Endothelial cell of umbilical vein (primary cell): Measurements from ENCODE around the gene REPIN1. TPM values are rescaled to one million over a fixed set of nuclear protein-coding genes. Genes with fewer than 3 reads are reported as not detected.

Source experiments
- BruUV-seq: library from RNA; stranded (reverse); fragments of 400-500 nt; replicated peaks from 2 replicates; lab custom pipeline; 2021; lab: Mats Ljungman, UMichigan
- CTCF ChIA-PET: fragments of 300-600, 350-600 bp; sonication (Branson Sonifier 250); formaldehyde crosslinking; loops from one replicate; lab custom pipeline; 2021; ENCODE audit warnings: antibody characterized with exemption, inconsistent platforms; lab: Charles Lee
- POLR2A ChIA-PET: fragments of 300-600, 350-600 bp; sonication (Branson Sonifier 250); formaldehyde crosslinking; loops from one replicate; lab custom pipeline; 2021; ENCODE audit warnings: antibody characterized with exemption, inconsistent platforms; lab: Charles Lee
- DNase-seq: peaks from one replicate; pipeline ENCODE4 v3.0.0-alpha.2; 2011; ENCODE audit warnings: low read depth, low spot score
- FAIRE-seq: peaks from 2 replicates; lab custom pipeline; 2011; peaks lifted over from hg19 to GRCh38; lab: Jason Lieb, UNC
- H2AFZ ChIP-seq: 2 replicates; pipeline ENCODE4 v1.6.0; 2012; ENCODE audit warnings: low read depth, low read length, control low read depth, inconsistent platforms
- H3K27ac ChIP-seq: 2 replicates; pipeline ENCODE4 v1.5.1; 2011; ENCODE audit warnings: low read depth, mild to moderate bottlenecking, control low read depth, low read length, moderate library complexity; ENCODE audit not compliant: insufficient read depth
- H3K27me3 ChIP-seq, 2 experiments: 2 replicates each; pipeline versions ENCODE4 v1.6.0 to v1.6.1; 2011; ENCODE audit warnings: low read length in 2 of 2, mixed read lengths in 1 of 2; ENCODE audit not compliant: control insufficient read depth in 2 of 2, insufficient read depth in 2 of 2
- H3K36me3 ChIP-seq, 2 experiments: 2 replicates in 1 of 2; 3 replicates in 1 of 2; pipeline ENCODE4 v1.5.1; 2011; ENCODE audit warnings: low read length in 2 of 2, mild to moderate bottlenecking in 1 of 2, moderate library complexity in 1 of 2; ENCODE audit not compliant: control insufficient read depth in 2 of 2, insufficient read depth in 2 of 2; ENCODE audit errors: extremely low read depth in 1 of 2
- H3K4me1 ChIP-seq: 3 replicates; pipeline ENCODE4 v1.5.1; 2011; ENCODE audit warnings: mild to moderate bottlenecking, low read length; ENCODE audit not compliant: control insufficient read depth, insufficient read depth; ENCODE audit errors: extremely low read depth
- H3K4me2 ChIP-seq: 2 replicates; pipeline ENCODE4 v1.6.1; 2011; ENCODE audit warnings: low read length, control low read depth, mixed read lengths; ENCODE audit not compliant: insufficient read depth
- H3K4me3 ChIP-seq, 3 experiments: fragments of 200-600 bp in 1 of 3; sonication (generic), shearing (Covaris generic) in 1 of 3; replicated peaks in 1 of 3; 2 replicates each; pipeline ENCODE4 v1.5.1; 2011 to 2016; ENCODE audit warnings: control low read depth in 3 of 3, low read length in 3 of 3, mild to moderate bottlenecking in 2 of 3, inconsistent platforms in 1 of 3, low read depth in 1 of 3, moderate library complexity in 1 of 3; ENCODE audit not compliant: insufficient read depth in 1 of 3
- H3K79me2 ChIP-seq: 2 replicates; pipeline ENCODE4 v1.6.0; 2012; ENCODE audit warnings: low read length, inconsistent platforms; ENCODE audit not compliant: control insufficient read depth, insufficient read depth
- H3K9ac ChIP-seq: replicated peaks from 2 replicates; pipeline ENCODE3; 2011; ENCODE audit warnings: low read length, control low read depth; ENCODE audit not compliant: insufficient read depth; ENCODE audit errors: extremely low read depth
- H3K9me1 ChIP-seq: replicated peaks from 3 replicates; pipeline ENCODE4 v1.6.0; 2011; ENCODE audit warnings: mild to moderate bottlenecking, low read length; ENCODE audit not compliant: control insufficient read depth, insufficient read depth; ENCODE audit errors: extremely low read depth
- H3K9me3 ChIP-seq: replicated peaks from 2 replicates; pipeline ENCODE4 v1.5.1; 2012; ENCODE audit warnings: low read length, inconsistent platforms; ENCODE audit not compliant: control insufficient read depth, insufficient read depth
- H4K20me1 ChIP-seq: replicated peaks from 2 replicates; pipeline ENCODE3; 2011; ENCODE audit warnings: mild to moderate bottlenecking, low read length; ENCODE audit not compliant: control insufficient read depth, insufficient read depth; ENCODE audit errors: extremely low read depth
- CTCF ChIP-seq, 2 donors: IDR thresholded peaks; 1 replicate in 1 of 2; 2 replicates in 1 of 2; pipeline ENCODE4 v1.5.1; 2011; ENCODE audit warnings: low read length in 2 of 2, mild to moderate bottlenecking in 2 of 2, moderate library complexity in 2 of 2, control low read depth in 1 of 2, inconsistent platforms in 1 of 2, low read depth in 1 of 2; ENCODE audit not compliant: insufficient read depth in 1 of 2; ENCODE audit errors: extremely low read depth in 1 of 2
- FOS ChIP-seq: IDR thresholded peaks from 2 replicates; pipeline ENCODE4 v1.6.1; 2011; ENCODE audit warnings: mild to moderate bottlenecking, low read length, moderate library complexity, borderline replicate concordance; ENCODE audit not compliant: insufficient read depth
- JUN ChIP-seq: IDR thresholded peaks from 2 replicates; pipeline ENCODE4 v1.6.1; 2011; ENCODE audit warnings: borderline replicate concordance, low read depth; ENCODE audit not compliant: insufficient read length, insufficient read depth
- MAX ChIP-seq: IDR thresholded peaks from 2 replicates; pipeline ENCODE4 v1.6.1; 2011; ENCODE audit not compliant: insufficient read depth, insufficient read length
- MYC ChIP-seq: IDR thresholded peaks from one replicate; pipeline ENCODE4 v1.6.1; 2011; ENCODE audit warnings: mild to moderate bottlenecking, low read depth, low read length
- POLR2A ChIP-seq: IDR thresholded peaks from 2 replicates; pipeline ENCODE4 v1.6.1; 2012; ENCODE audit warnings: low read depth, mild to moderate bottlenecking, control low read depth, low read length
- POLR2AphosphoS5 ChIP-seq: IDR thresholded peaks from 2 replicates; pipeline ENCODE4 v1.6.1; 2012; ENCODE audit warnings: low read depth, mild to moderate bottlenecking, control low read depth, low read length, moderate library complexity; ENCODE audit not compliant: insufficient read depth
- dilution Hi-C: fragments of 300-500 bp; cut with MboI; formaldehyde crosslinking; loops from one replicate; pipeline ENCODE4 v1.15.0; 2019; ENCODE audit warnings: low sequenced_read_pairs; ENCODE audit not compliant: extremely low pct_ligation_motif_present
- intact Hi-C: fragments of 100-400 bp; cut with micrococcal nuclease; formaldehyde crosslinking; loops from one replicate; pipeline ENCODE4 v1.10.0; 2022
- polyA plus RNA-seq, 4 experiments: library from polyadenylated mRNA; depleted of rRNA in 3 of 4; stranded (reverse) in 3 of 4; unstranded in 1 of 4; fragments of >200 nt; gene quantifications; 2 replicates each; pipeline versions ENCODE4 v1.2.1 to v1.2.3, GENCODE V29; 2011 to 2012; ENCODE audit warnings: missing spikeins in 1 of 4
- total RNA-seq: library from RNA; stranded (reverse); gene quantifications from 2 replicates; pipeline ENCODE4 v1.2.3, GENCODE V29; 2021

Gene REPIN1
- total and polyA plus RNA-seq, 2 donors (not counting 3 experiments of a cell fraction or from before 2014, with no cell fraction given): 108 to 140 TPM

- FAIRE-seq: no peak
- ChIA-PET POLR2A (no interaction called here), CTCF (no interaction called here)
- no peaks in the 10 kb centered on the region for H3K4me1 ChIP-seq
- intact Hi-C loops: no loop called here
- H3K79me2 ChIP-seq: no peaks in the 10 kb centered on the region
- no peaks in the 10 kb centered on the region for H3K9me1 ChIP-seq
- dilution Hi-C loops: no loop called here
- H3K9me3 ChIP-seq: no peaks in the 10 kb centered on the region
- TF ChIP-seq MAX: no peak
- no peak for DNase-seq
- no peak overlapping the region for H3K4me2 ChIP-seq
- BruUV-seq: no TSS peak
- no peak overlapping the region for H3K4me3 ChIP-seq
- H3K27ac ChIP-seq: no peak overlapping the region
- H3K36me3 ChIP-seq: no peaks in the 10 kb centered on the region
- no peak overlapping the region for H2AFZ ChIP-seq
- H3K27me3 ChIP-seq: peaks cover 4 to 7% of the 10 kb centered on the region in 2 experiments
- no peaks in the 10 kb centered on the region for H4K20me1 ChIP-seq
- no peak overlapping the region for H3K9ac ChIP-seq
These were observed 32.9 kb upstream of the REPIN1 start for GRCh38 chr7:150335774-150336112.

GRCh38 chr7:150336746-150337145 lies 31.9 kb upstream of the REPIN1 start:
- DNase-seq (no peak), FAIRE-seq (no peak)
- H3K4me2 ChIP-seq: no peak overlapping the region
- no peaks in the 10 kb centered on the region for H4K20me1 ChIP-seq
- H3K79me2 ChIP-seq: no peaks in the 10 kb centered on the region
- H3K27ac ChIP-seq: no peak overlapping the region
- H3K9me3 ChIP-seq: no peaks in the 10 kb centered on the region
- CTCF ChIA-PET: no interaction called here
- dilution Hi-C loops: no loop called here
- H3K4me1 ChIP-seq: no peaks in the 10 kb centered on the region
- H3K36me3 ChIP-seq: no peaks in the 10 kb centered on the region
- no peak overlapping the region for H2AFZ ChIP-seq
- POLR2A ChIA-PET: no interaction called here
- H3K27me3 ChIP-seq: peaks cover 11 to 15% of the 10 kb centered on the region in 2 experiments
- H3K9me1 ChIP-seq: no peaks in the 10 kb centered on the region
- intact Hi-C loops: no loop called here
- BruUV-seq: no TSS peak
- no peak overlapping the region for H3K4me3 ChIP-seq
- TF ChIP-seq POLR2AphosphoS5: no peak
- TF ChIP-seq MYC: no peak
- TF ChIP-seq FOS: no peak
- TF ChIP-seq CTCF (IDR thresholded peaks at IDR 0.05; ENCODE audit: extremely low read depth in 1 of 2, insufficient read depth in 1 of 2, low read depth in 1 of 2, low read length in 2 of 2): no peak
- TF ChIP-seq MAX: no peak
- no peak for TF ChIP-seq POLR2A
- no peak for TF ChIP-seq JUN
- H3K9ac ChIP-seq: no peak overlapping the region
